NCI-H1417 treated with DMSO at 0.1 percent for 48 hours (cell line): ENCODE measurements around the gene SPEM1.

Experiments
- DNase-seq: peaks from one replicate; lab custom pipeline; 2025; lab: John Stamatoyannopoulos, UW

Gene SPEM1

DNA sequence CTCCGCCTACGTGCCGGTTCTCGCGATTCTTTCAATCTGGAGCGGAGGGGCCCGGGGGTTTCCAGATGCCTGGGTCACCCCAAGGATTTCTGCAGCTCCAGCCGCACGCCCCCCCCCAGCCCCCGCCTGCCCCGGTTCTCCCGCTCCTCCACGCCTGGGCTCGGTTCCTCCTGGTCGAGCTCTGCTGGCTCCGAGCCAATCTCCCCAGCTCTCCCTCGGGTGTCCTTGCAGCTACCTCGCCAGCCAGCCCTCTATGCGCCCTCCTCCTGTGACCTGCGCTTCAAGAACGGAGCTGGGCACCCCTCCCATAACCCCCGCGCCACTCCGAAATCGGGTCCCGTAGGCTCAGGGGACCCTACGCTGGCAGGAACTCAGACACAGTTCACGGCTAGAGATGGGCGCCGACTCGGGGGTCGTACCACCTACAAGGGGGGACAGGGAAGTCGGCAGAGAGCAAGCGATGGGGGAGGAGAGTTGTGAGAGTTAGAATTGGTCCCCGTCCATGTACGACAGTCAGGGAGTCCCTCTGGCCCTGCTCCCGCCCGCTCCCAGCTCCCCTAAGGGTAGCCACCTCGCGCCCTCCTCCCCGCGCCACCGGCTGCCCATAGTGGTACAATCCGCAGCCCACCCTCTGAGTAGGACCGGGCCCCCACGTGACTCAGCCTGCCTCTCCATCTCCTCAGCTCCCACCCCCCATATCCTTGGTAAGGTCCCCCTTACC is 20.1 kb downstream of the SPEM1 start:
- DNase-seq = no peak

DNA sequence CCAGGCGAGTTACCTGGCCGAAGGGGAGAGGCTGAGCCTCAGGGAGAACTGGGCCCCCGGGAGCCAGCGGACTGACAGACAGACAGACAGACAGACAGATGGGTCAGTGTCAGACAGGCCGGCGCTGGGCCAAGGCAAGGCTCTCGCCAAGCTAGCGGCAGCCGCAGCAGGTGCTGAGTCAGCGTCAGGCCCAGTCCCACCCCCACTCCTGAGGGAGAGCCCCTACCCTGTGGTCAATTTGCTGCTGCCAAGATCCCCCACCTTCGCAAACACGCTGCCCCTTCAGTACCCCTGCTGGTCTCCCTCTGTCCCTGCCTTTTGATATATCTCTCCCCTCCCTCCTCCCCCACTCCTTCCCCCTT is 20.7 kb downstream of the SPEM1 start:
- no peak for DNase-seq

DNA sequence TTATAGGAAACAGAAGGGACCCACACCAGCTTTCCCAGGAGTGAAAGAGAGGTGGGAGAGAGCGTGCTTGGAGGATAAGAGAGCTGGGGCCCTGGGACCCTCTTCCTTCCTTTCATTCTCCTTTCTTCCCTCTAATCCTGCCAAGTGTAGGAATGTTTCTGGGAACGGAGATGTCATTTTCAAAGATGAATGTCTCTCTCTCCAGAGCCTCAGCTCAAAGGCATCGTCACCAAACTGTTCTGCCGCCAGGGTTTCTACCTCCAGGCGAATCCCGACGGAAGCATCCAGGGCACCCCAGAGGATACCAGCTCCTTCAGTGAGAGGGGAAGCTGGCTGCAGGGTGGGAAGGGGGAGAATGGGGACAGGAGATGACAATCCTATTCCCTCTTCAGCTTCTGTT is 21.1 kb downstream of the SPEM1 start:
- DNase-seq = no peak

DNA sequence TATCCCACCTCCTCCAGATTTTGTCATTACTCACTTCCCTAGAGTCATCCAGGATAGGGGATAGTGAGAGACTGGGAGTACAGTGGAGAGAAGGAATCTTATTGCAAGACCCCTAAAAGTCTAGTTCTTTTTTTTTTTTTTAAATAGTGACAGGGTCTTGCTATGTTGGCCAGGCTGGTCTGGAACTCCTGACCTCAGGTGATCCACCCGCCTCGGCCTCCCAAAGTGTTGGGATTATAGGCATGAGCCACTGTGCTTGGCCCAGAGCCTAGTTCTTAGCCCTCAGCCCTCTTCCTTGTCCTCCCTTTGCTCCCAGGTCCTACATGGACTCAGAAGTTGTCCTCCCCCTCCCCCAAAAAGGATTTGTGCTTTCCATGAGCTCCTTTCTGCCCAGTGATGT is 22.0 kb downstream of the SPEM1 start:
- DNase-seq = no peak

DNA sequence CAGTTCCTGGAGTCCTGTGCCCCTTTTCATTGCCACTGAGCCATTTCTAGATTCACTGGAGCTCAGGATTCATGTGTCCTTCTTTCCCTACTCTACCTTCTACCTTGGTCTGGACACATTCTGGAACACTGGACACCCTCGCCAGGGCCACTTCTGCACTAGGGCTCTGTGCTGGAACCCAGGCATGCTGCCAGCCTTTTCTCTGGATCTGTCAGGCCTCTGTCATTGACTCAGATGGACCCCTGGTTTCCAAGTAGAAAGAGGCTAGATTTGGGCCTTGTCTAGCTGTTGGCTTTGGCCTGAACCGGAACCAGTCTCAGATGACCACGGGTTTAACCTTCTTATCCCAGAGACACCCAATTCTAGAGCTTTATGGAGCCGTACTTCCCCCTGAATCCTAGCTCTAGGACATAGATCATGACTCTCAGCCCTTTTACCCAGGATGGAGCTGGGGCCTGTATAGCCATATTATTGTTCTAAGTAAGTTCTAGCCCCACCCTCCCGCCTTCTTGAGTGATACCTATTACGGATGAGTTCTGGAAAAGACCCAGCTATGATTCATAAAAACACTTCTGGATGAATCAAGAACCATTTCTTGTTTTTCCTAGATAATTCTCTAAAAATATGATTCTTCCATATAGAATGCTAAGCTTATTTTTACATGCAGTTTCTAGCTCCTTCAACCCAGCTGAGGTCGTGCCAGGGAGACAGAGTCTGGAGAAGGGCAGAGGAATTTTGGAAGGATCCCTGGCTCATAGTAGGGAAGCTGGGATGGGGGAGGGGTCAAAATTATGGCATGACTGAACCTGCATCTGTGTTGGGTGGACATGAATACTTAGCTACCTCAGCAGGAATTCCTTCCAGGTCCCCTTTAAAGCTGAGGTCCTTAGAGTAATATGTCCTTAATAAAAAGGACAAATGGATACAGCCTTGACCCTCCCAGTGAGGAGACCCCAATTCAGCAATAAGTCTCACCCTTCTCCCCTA is 23.7 kb downstream of the SPEM1 start:
- no peak for DNase-seq

DNA sequence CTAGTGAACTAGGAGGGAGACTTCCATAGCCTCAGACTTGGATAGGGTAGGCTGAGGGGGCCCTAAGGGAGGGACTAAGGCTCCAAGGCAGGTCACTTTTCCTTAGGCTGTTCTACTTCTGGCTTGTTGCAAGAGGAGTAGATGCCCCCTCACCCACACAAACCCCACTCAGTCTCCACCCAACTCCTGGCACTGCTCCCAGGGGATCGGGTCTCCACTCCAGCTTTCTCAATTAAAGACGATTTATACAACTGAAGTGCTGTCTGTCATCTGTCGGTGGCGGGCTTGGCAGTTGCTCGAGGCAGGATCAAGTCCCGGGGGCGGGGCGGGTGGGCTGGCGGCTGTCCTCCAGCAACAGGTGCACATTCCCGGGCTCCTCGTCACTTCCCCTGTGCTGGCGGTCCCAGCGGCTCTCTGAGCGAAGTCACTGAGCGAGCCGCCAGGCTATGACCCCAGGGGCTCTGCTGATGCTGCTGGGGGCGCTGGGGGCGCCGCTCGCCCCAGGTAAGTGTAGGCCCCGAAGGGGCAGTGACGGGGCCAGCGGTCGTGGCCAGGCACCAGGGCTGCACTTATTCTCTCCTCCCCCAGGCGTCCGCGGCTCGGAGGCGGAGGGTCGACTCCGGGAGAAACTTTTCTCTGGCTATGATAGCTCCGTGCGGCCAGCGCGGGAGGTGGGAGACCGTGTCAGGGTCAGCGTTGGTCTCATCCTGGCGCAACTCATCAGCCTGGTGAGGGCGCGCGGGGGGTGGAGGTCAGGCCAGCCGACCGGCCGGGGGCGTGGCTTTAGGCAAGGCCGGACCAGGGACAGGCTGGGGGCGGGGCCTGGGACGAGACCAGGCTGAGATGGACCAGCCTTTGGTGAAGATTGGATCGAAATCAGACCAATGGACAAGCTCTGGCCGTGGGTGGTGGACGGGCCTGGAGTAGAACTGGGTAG is 24.8 kb downstream of the SPEM1 start, which contains the start of gene CHRNB1:
TSS of gene CHRNB1 (plus strand) at position 380 of the 937 bp plus-strand sequence. CDS start at position 447, 67 bp downstream.
- no peak for DNase-seq

DNA sequence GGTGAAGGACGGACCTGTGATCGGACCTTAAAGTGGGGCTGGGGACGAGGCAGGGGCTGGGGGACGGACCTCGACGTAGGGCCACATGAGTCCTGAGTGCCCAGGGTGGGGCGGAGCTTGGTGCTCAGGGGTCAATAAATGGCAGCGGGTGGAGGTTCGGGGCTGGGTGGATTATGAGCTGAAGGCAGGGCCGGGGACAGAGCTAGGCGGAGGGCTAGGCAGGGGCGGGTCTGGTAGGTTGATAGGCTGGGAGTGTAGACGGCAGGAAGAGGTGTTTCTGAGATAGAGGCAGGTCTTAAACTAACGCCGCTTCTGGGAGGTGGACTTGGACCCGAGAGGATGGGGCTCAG is 25.5 kb downstream of the SPEM1 start:
- no peak for DNase-seq

DNA sequence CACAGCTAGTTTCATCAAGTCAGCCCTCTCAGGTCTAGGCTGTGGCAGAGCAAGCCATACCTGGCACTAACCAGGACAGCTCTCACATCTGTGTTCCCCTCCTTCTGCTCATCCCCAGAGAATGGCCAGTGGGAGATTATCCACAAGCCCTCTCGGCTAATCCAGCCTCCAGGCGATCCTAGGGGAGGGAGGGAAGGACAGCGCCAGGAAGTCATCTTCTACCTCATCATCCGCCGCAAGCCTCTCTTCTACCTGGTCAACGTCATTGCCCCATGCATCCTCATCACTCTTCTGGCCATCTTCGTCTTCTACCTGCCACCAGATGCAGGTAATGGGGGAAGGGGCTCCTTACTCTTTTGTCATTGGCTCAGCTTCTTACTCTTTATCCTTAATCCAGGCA is 28.3 kb downstream of the SPEM1 start:
- DNase-seq = no peak

DNA sequence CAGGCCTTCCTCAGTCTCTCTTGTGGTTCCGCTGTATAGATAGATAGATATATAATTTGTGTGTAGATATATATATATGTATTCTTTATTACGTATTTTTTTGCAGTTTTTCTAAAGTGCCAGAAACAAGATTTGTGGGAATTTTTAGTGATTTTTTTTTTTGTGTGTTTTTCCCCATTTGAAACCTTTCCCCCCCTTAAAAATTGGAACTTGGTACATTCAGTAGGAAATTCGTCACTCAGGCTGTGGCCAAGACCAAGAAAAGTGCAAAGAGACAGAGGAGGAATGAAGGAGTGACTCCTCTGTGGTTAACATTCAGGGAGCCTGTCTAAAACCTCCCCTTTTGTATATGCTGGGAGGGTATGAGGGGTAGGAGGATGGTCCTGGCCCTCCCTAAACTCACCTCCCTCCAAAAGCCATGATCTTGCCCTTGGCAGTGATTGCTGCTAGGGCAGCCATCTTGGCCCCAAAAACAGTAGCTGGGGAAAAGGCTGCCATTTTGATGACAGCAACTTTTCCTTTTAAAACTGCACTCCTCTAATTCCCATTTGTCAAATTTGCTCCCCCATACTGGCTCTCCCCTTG is 39.9 kb downstream of the SPEM1 start:
- DNase-seq = no peak

DNA sequence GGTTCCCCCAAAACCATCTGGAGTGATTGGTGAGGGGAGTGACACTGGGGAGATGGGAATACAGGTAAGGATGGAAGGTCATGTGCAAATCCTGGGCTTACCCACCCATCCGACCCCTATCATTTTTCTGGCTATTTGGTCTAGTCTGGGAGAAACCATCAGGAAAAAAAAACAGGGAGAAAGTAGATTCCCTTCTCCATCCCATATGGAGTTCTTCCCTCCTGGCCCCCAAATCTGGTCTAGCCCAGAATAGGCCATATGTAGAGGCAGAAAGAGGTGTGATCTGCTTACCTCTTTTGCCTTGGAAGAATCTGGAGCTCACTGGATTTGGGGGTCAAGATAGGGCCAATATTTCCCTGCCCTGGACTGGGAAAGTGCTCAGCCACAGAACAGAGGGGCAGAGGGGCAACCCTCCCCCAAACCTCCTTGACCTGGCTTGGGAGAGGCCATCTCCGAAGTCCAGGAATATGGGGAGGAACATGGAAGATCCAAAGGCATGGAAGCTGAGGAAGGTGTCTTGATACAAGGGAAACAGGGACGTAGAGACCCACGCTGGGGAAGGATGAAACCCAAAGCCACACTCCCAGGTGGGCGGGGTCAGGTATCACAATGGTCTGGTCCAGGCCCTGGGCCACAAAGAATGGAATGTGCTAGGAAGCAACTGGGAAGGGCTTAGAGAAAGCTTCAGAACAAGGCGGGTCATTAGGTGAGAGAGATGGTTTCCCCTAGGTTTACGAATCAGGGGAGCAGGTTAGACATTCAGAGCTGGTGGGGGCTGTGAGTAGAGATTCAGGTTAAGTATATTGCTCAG is 40.9 kb downstream of the SPEM1 start:
- DNase-seq = no peak

DNA sequence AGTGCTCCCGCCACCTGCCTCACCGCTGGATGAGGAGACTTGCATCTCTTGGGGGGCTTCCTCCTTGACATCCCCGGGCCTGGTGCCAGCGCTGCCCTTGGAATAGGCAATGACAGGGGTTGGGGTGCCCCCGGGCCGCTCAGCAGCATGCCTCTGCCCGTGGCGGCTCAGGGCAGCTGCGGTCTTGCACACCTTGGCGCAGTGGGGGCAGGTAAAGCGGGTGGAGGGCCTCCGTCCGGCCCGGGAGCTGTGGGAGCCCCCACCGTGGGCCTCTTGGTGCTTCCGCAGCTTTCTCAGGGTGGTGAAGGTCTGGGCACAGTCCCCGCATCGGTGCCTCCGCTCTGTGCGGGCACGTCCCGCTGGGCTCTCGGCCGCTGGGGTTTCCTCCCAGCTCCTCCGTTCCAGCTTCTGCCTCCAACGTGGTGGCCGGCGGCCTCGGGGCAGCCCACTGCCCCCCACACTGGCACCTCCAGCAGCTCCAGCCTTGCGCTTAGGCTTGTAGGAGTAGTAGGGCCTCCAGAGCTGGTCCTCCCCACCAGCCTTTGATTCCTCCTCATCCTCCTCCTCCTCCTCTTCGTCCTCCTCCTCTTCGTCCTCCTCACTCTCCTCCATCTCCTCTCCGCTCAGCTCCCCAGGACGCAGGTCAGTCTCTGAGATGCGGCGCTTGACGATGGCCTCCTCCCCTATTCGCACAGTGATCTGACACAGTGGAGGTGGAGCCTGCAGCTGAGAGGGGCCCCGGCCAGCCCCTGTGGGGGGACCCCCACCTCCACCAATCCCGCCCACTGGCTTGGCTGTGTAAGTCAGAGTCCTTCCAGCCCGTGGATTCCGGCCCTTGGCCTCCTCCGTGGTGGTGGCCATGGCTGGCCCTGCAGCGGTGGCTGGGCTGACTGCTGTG is 42.6 kb downstream of the SPEM1 start:
- no peak for DNase-seq

DNA sequence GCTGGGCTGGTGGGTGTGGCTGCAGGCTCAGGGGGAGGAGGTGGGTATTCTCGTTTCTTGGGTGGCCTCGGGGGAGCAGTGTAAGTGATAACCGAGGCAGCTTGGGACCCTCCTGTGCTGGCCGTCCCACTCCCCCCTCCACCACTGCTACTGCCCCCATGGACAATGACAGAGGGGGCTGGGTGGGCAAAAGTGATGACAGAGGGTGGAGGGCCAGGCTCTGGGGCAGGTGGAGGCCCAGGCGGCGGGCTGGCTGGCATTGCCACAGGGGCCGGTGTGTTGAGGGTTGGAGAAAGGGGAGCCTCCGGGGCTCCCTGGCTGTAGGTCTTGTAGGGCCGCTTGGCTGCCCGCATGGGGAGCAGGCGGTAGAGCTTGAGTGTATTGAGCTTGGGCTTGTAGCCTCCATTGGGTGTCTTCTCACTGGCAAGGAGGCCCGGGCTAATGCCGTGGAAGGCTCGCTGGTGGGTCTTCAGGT is 43.3 kb downstream of the SPEM1 start:
- no peak for DNase-seq

DNA sequence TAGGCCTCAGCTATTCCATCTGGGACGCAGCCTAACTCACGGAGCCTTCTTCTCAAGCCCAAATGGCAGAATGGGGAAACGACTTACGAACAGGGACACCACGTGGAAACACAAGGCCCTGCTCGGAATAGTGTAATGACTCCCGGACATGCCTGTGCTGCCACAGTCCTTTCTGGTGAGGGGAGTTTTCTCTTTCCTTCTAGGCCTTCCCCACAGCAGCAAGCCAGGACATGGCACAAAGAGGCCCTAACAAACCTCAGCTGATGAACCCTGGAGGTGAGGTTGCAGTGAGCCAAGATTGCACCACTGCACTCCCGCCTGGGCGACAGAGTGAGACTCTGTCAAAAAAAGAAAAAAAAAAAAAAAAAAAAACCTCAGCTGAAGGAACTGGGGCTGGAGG is 44.0 kb downstream of the SPEM1 start:
- DNase-seq = no peak

DNA sequence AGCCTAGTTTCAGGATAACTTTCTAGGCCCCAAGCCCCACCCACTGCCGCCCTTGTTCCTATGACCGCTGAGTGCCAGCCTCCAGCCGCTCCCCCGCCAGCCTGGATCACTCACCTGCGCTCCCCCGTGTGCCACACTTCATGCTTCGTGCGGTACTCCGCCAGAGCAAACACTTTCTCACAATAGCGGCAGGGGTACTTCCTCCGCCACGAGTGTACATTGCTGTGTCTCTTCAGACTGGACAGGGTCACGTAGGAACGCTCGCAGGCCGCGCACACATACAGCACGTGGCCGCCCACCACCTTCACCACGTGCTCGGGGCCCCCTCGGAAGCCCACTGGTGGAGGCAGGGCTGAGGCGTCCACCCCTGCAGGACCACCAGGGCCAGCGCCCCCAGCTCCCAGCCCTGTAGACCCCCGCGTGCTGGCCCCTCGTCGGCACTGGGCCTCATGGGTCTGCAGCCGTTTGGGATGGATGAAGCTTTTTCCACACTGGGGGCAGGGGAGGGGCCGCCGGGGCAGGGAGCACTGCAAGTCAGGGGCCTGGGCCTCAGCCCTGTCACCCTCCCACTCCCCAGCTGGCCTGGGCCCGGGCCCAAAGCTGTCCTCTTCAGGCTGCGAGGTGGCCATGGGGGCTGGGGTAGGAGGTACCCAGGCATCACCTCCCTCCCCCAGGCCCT is 45.6 kb downstream of the SPEM1 start:
- no peak for DNase-seq

DNA sequence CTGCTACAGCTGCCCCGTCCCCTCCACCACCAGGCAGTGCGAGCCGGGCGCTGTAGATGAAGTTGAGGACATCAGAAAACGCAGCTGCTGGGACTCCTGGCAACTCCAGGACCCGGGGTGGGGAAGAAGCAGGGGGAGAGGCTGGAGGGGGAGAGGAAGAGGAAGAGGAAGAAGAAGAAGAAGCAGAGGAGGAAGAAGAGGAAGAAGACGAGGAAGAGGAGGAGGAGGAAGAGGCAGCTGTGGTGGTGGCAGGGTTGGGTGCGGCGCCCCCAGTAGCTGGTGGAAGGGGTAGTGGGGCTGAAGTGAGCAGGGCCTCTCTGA is 46.2 kb downstream of the SPEM1 start:
- DNase-seq = no peak

DNA sequence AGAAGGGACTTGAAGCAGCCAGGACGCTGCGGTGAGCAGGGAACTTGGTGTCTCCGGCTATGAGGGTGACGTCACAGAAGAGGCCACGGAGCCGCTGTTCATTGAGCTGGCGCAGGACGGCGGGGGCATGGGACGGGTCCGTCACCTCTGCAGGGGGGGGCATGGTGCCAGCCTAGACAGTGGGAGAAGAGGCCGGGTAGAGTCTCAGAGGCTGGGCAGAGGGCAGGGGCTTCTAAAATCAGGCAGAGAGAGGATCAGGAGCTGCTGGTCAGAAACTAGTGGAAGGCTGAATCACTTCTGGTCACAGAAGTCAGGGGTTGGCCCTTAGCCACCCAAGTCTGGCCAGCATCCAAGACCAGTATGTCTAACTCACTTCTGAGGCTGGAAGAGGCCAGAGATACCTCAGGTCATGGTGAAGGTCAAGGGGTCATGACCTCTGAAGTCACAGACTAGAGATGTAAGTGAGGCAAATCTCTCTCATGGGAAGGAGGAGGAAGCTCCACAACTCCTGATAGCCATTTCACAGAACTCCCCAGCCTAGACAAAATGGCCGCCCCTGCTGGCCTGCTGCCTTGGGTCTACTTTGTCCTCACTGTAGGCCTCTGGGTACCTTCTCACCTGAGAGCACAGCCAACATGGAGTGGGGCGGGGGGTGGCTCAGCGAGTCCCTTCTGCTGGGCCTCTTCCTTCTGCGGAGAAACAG is 46.7 kb downstream of the SPEM1 start:
- no peak for DNase-seq

DNA sequence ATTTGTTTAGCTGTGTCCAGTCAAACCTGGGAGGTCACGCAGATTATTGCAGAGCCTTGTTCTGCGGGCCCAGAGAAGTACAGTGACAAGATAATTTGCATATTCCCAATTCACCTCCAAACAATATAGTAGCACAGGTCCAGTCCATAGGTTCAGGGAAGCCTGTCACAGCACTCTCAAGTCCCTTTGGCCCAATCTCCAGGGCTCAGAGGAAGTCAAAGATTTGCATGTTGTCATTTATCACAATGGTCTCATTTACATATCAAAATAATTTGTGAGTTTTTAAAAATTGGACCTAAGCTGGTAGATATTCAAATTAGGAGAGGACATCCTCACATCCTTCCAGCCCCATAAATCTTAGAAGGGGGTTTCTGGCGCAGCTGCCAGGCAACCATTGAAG is 47.4 kb downstream of the SPEM1 start:
- DNase-seq = no peak

DNA sequence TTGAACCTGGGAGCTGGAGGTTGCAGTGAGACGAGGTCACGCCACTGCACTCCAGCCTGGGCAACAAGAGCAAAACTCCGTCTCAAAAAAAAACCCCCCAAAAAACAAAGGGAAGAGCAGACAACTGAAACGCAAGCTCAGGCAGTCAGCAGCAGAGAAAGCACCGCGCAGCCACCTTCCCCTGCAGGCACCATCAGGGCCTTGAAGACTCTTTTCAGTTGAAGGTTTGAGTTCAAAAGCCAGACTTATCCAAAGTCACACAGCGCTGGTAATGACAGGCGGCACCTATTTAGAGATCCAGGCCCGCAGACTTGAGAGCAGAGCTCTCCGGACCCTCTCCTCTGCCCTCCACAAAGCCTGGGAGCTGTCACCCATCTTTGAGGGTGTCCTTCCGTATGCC is 48.2 kb downstream of the SPEM1 start:
- DNase-seq = no peak
